Coronary artery (tissue), 2 donors: ENCODE measurements around the gene MSANTD3.
"Not testable (repeated sequence)": the region's sequence is repeated elsewhere in the genome, so short reads cannot be mapped to it uniquely, and the experiment has no call there.

Experiments
- DNase-seq: peaks from one replicate; pipeline ENCODE4 v3.0.0-alpha.2; 2017; ENCODE audit warnings: low spot score
- H3K27ac ChIP-seq, 2 donors: fragments of 200-600 bp; sonication (generic); one replicate each; pipeline ENCODE4 v1.5.1; 2016 to 2019
- H3K4me3 ChIP-seq: fragments of 200-600 bp; sonication (generic); 2 replicates; pipeline ENCODE4 v1.5.1; 2016; ENCODE audit warnings: mild to moderate bottlenecking, moderate library complexity
- TF ChIP-seq, protein P1 (sequence below): fragments of 200-600 bp; sonication (generic); IDR thresholded peaks from one replicate; pipeline ENCODE4 v1.5.1; 2019; ENCODE audit warnings: antibody characterized with exemption

Gene MSANTD3, protein sequence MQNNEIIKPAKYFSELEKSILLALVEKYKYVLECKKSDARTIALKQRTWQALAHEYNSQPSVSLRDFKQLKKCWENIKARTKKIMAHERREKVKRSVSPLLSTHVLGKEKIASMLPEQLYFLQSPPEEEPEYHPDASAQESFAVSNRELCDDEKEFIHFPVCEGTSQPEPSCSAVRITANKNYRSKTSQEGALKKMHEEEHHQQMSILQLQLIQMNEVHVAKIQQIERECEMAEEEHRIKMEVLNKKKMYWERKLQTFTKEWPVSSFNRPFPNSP

DNA sequence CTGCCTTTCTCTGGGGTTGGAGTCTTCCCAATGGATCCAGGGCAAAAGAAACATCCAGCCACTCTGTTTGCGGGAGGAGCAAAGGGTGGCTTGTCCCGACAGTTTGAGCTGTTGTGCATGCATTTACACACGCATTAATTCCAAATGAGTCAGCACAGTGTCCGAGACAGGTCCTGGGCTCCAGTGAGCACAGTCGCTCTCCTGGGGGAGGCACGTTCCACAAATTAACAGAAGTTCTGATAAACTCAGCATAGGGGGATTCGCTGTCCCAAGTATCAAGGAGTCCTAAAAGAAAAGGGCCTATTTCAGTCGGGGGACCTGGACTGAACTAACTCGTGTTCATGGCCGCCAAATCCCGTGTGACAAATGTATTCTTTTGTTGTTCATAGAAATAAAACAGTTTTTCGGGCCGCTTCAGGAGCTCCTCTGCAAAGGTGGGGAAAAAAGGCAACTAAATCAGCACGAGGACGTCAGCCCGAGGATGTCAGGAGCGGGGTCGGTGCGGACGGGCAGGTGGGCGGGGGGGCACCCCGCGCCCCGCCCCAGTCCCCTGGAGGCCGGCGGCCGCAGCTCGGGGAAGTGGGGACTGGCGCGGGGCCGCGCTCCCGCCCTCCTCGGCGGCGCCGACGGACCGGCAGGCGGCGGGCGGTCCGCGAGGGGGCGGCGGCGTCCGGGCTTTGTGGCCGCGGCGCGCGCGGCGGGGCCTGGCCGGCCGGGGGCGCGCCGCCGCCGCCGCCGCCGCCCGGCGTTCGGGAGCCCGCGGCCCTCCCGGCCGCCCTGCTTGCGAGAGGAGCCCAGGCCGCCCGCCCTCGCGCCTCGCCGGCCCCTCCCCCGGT lies at the start of gene MSANTD3:
Gene MSANTD3 (plus strand): TSS at position 614 of the 836 bp plus-strand sequence. CDS start 14,796 bp downstream, outside the sequence.
- Histone ChIP-seq H3K27ac (peak within 1 kb of the TSS; percentile 83 to 93), H3K4me3 (peak within 1 kb of the TSS; percentile 76)
- TF ChIP-seq, protein P1, sequence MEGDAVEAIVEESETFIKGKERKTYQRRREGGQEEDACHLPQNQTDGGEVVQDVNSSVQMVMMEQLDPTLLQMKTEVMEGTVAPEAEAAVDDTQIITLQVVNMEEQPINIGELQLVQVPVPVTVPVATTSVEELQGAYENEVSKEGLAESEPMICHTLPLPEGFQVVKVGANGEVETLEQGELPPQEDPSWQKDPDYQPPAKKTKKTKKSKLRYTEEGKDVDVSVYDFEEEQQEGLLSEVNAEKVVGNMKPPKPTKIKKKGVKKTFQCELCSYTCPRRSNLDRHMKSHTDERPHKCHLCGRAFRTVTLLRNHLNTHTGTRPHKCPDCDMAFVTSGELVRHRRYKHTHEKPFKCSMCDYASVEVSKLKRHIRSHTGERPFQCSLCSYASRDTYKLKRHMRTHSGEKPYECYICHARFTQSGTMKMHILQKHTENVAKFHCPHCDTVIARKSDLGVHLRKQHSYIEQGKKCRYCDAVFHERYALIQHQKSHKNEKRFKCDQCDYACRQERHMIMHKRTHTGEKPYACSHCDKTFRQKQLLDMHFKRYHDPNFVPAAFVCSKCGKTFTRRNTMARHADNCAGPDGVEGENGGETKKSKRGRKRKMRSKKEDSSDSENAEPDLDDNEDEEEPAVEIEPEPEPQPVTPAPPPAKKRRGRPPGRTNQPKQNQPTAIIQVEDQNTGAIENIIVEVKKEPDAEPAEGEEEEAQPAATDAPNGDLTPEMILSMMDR: no peak
- peak; percentile 77 for DNase-seq

- DNase-seq: no peak
- H3K27ac ChIP-seq: no peak overlapping the region
Measured at GRCh38 chr9:100379862-100380261, 47.1 kb upstream of the MSANTD3 start.

DNA sequence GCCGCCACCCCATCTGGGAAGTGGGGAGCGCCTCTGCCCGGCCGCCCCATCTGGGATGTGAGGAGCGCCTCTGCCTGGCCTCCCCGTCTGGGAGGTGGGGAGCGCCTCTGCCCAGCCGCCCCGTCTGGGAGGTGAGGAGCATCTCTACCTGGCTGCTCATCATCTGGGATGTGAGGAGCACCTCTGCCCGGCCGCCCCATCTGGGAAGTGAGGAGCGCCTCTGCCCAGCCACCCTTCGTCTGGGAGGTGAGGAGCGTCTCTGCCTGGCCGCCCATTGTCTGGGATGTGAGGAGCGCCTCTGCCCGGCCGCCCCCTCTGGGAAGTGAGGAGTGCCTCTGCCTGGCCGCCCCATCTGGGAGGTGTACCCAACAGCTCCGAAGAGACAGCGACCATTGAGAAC lies 34.0 kb upstream of the MSANTD3 start:
- not testable (repeated sequence) for DNase-seq, H3K4me3 ChIP-seq, H3K27ac ChIP-seq

More at GRCh38 chr9:100379862-100380261, 47.1 kb upstream of the MSANTD3 start:
- TF ChIP-seq, protein P1: no peak
- H3K4me3 ChIP-seq: no peak overlapping the region

DNA sequence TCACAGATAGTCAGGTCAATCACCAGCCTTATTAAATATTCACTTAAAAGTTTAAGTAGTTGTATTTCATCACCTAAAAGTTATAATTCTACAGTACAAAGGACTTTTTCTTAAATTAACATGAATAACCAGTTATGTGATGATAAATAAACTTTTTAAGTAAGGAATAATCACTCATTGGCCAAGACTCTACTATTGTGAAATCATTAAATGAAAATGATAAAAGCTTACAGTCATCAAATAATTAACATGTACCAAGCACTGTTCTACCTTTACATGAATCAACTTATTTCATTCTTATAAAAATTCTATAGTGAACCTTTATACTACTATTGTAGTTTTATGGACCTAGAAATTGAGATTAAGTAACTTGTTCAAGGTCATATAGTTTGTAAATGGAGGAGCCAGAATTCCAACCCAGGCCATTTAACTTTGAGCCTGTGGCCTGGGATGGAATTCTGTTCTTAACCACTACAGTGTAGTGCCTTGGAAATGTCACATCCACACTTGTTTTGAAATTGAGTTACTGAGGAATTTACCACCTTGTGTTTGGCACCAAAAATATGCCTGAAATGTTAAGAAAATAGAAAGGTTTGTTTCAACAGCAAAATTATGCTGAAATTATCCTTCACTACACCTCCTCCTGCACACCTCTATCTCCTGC lies 32.8 kb upstream of the MSANTD3 start:
- Histone ChIP-seq H3K27ac (no peak overlapping the region), H3K4me3 (no peak overlapping the region)
- no peak for DNase-seq
- TF ChIP-seq, protein P1: no peak

GRCh38 chr9:100394816-100395215 lies 32.1 kb upstream of the MSANTD3 start:
- no peak overlapping the region for H3K27ac ChIP-seq
- DNase-seq: no peak
- TF ChIP-seq, protein P1: no peak
- H3K4me3 ChIP-seq: no peak overlapping the region

- TF ChIP-seq, protein P1: no peak
- H3K27ac ChIP-seq: no peak overlapping the region
- no peak overlapping the region for H3K4me3 ChIP-seq
- no peak for DNase-seq
Measured at GRCh38 chr9:100396769-100397168, 30.2 kb upstream of the MSANTD3 start.

- TF ChIP-seq, protein P1: no peak
- Histone ChIP-seq H3K27ac (no peak overlapping the region), H3K4me3 (no peak overlapping the region)
- no peak for DNase-seq
Measured at GRCh38 chr9:100397529-100398266, 29.2 kb upstream of the MSANTD3 start.
